HG03159 (cell line): ENCODE data around the gene ARRDC5.
A peak's percentile ranks its signal among the peaks of the same experiment; 100 is the strongest.
"Not testable (repeated sequence)": the region's sequence is repeated elsewhere in the genome, so short reads cannot be mapped to it uniquely, and the experiment has no call there.

Source experiments
- ATAC-seq: cut with Tn5 transposase; IDR thresholded peaks from one replicate; pipeline ENCODE4 v1.9.1; 2021; ENCODE audit warnings: mild to moderate bottlenecking, moderate library complexity; ENCODE audit not compliant: unreplicated experiment

Gene ARRDC5

DNA sequence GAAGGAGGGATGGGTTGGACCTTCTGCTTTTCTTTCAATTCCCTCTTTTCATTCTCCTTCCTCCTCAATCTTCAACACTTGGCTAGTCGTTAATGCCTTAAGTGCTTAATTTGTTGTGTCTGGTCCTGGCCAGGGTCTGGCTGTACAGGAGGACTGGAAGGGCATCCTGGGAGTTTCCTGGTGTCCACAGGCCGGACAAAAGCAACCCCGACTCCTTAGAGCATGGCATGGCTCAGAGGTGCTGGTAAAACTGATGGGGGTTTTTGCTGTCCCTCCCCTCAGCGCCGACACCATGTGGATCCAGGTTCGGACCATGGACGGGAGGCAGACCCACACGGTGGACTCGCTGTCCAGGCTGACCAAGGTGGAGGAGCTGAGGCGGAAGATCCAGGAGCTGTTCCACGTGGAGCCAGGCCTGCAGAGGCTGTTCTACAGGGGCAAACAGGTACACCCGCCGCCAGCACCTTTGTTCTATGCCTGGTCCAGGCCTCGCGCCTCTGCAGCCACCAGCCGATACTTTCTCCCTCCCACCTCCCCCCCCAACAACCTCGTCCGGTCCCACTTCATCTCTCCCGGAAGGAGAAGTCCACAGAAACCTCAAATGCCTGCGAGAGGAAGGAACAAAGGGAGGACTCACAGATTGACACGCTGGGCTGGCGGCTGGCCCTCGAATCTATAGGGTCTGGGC, 8.0 kb upstream of the ARRDC5 start:
- no peak for ATAC-seq

GRCh38 chr19:4909897-4910593, 7.3 kb upstream of the ARRDC5 start:
- ATAC-seq = peak; percentile 62

DNA sequence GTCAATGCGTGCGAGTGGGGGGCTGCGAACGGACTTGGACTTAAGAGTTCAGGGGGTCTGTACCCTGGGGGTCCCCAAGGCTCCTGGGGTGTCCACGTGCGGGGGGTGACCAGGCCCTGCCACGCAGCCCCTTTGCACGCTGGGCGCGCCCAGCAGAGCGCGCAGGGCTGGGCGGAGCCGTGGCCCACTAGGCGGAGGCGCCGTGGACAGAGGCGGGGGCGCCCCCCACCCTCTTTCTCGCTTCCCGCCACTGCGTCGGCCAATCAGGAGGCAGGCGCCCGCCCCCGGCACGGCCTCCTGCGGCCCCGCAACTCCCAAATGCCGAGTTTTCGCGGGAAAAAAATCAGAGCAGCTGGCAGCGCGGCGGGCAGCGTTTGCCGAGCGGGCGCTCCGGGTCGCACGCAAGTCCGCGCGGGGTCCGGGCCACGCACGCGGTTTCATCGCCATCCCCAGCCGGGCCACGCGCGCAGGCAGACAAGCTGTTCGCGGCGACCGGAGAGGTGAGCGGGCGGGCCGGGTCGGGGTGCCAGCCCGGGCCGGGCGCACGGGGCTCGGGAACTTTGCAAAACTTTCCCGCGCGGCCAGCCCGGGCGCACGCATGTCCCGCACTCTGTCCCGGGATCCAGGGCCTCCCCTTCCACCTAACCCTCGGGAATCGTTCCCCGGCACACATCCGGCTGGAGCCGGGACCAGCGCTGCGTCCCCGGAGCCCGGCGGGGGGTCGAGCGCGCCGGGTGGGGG, 6.6 kb upstream of the ARRDC5 start, which contains the start of gene UHRF1:
TSS of gene UHRF1 (plus strand) at position 346 of the 741 bp plus-strand sequence. CDS start 1,385 bp downstream, outside the sequence.
- ATAC-seq = no peak

DNA sequence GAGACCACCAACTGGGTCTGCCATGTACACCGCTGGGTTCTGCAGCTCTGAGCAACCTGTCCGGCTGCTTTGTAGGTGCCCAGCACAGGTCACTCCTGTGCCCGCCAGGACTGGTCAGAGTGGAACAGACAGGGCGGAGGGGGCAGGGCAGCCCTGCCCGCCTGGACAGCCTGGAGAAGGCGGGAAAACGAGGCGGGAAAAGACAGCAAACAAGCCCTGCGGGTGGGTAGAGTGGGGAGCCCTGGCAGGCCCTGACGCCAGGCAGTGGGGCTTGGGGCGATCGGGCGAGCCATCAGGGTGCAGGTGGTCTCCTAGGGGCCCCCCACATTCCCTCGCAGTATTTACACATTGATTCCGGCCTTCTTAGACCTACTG, 6.1 kb upstream of the ARRDC5 start:
- ATAC-seq = no peak

- ATAC-seq = no peak
Observed at GRCh38 chr19:4908360-4908759, 5.7 kb upstream of the ARRDC5 start.

- ATAC-seq = no peak
Observed at GRCh38 chr19:4906963-4907362, 4.3 kb upstream of the ARRDC5 start.

DNA sequence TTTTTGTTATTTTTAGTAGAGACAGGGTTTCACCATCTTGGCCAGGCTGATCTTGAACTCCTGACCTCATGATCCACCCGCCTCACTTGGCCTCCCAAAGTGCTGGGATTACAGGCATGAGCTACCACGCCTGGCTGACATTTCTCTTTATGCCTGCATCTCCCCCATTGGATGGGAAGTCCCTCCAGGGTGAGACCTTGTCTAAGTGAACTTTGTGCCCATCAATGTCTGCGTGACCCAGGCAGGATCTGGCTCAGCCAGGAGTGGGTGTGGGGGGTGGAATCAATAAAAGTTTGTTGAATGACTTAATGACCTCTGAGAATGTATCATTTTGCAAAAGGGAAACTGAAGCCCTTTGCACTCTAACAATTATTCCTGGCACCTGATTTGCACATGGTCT, 1.8 kb upstream of the ARRDC5 start:
- ATAC-seq = no peak

GRCh38 chr19:4900879-4901278, 1.8 kb downstream of the ARRDC5 start:
- ATAC-seq = not testable (repeated sequence)

DNA sequence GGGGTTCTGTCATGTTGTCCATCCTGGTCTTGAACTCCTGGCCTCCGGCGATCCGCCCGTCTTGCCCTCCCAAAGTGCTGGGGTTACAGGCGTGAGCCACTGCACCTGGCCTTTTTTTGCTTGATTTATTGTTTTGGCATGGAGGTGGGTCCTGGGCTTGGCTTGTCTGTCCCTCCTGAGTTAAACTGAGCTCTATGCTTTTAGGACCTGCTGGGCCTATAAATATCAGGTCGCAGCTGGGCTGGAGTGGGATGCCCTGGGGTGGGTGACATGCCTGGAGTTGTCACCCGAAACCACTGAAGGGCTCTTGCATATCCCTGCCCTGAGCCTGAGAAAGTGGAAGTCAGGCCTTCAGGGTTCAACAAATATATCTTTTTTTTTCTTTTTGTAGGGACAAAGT, 5.5 kb downstream of the ARRDC5 start:
- no peak for ATAC-seq

- no peak for ATAC-seq
Observed at GRCh38 chr19:4896372-4896771, 6.3 kb downstream of the ARRDC5 start.

- ATAC-seq = not testable (repeated sequence)
Observed at GRCh38 chr19:4892962-4893361, 9.7 kb downstream of the ARRDC5 start.

DNA sequence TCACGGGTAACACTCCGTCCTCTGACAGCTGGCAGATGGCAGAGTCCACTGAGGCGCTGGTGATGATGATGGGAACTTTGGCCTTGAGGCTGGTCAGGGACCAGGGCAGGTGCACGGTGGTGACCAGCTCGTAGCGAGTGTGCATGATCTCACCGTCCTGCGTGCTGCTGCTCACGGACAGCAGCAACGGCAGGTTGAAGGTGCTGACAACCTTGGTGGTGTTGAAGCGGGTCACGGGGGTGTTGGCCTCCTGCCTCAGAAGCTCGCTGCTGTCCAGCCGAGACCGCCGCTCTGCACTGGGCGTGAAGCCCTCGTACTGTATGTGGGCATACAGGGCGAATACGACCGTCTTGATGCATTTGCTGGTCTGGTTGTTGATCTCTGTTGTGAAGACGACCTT, 11.6 kb downstream of the ARRDC5 start:
- no peak for ATAC-seq

GRCh38 chr19:4889034-4889815, 13.5 kb downstream of the ARRDC5 start:
- no peak for ATAC-seq

DNA sequence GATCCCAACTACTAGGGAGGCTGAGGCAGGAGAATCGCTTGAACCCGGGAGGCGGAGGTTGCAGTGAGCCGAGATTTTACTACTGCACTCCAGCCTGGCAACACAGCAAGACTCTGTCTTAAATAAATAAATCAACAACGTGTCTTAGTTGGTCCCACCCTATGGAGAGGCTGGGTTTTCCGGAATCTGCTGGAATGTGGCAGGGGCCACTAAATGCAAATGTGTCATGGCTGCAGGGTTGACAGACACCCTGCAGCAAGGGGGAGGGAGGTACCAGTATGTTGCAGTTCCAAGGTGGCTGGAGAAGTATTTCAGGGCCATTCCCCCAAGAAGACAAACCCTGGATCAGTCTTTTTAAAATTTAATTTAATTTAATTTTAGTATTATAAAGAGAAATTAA, 14.9 kb downstream of the ARRDC5 start:
- ATAC-seq = not testable (repeated sequence)

DNA sequence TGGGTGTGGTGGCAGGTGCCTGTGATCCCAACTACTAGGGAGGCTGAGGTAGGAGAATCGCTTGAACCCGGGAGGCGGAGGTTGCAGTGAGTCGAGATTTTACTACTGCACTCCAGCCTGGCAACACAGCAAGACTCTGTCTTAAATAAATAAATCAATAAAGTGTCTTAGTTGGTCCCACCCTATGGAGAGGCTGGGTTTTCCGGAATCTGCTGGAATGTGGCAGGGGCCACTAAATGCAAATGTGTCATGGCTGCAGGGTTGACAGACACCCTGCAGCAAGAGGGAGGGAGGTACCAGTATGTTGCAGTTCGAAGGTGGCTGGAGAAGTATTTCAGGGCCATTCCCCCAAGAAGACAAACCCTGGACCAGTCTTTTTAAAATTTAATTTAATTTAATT, 17.7 kb downstream of the ARRDC5 start:
- ATAC-seq = not testable (repeated sequence)

DNA sequence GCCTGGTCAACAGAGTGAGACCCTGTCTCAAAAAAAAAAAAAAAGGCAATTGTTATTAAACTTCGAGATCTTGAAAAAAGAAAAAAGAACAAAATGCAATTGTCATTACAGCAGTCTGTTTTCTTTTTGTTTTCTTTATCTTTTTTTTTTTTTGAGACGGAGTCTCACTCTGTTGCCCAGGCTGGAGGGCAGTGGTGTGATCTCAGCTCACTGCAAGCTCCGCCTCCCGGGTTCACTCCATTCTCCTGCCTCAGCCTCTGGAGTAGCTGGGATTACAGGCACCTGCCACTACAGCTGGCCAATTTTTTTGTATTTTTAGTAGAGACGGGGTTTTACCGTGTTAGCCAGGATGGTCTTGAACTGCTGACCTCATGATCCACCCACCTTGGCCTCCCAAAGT, 19.8 kb downstream of the ARRDC5 start:
- not testable (repeated sequence) for ATAC-seq

DNA sequence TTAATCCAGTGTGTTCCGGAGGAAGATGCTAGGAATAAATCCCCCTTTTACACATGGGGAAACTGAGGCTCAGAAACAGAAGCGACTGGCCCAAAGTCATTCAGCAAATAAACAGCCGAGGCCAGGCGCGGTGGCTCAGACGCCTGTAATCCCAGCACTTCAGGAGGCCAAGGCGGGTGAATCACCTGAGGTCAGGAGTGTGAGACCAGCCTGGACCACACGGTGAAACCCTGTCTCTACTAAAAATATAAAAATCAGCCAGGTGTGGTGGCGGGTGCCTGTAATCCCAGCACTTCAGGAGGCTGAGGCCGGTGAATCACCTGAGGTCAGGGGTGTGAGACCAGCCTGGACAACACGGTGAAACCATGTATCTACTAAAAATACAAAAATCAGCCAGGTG, 23.7 kb downstream of the ARRDC5 start:
- ATAC-seq = no peak

- ATAC-seq = no peak
Observed at GRCh38 chr19:4878491-4878968, 24.2 kb downstream of the ARRDC5 start.

GRCh38 chr19:4877753-4878490, 24.8 kb downstream of the ARRDC5 start:
- no peak for ATAC-seq

GRCh38 chr19:4873930-4874329, 28.8 kb downstream of the ARRDC5 start:
- no peak for ATAC-seq
